ENCODE data around the gene PCDH17.

DNA sequence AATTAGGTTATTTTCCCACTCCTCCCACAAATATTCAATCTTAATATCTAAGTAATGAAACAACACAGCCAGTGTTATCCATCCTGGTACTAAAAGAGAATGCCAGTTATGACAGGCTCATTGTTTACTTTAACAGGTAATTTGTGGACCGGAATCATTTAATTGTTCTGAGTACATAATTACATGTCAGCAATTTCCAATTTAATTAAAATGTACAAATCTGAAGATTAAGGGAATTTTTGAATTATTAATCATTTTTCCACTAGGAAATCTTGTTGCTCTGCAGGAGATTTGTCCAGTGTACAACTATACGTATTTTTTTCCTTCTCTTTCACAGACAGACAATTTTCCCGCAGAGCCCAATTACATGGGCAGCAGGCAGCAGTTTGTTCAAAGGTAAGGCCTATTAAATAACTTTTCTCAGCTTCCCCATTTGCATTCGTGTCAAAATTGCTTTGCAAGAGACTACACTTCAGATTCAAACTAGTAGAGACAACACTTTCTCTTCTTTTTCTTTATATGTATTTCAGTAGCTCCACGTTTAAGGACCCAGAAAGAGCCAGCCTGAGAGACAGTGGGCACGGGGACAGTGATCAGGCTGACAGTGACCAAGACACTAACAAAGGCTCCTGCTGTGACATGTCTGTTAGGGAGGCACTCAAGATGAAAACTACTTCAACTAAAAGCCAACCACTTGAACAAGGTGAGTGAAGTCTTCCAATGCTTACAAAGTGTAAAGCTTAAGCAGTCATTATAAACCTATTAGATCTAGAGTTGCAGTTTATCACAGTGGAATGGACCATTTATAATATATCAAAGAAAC, 34.8 kb downstream of the PCDH17 start:
- no peak for TF ChIP-seq EZH2 (IDR thresholded peaks at IDR 0.05; ENCODE audit: borderline replicate concordance, low read depth, low read length, severe bottlenecking)
- TF ChIP-seq, protein P1, sequence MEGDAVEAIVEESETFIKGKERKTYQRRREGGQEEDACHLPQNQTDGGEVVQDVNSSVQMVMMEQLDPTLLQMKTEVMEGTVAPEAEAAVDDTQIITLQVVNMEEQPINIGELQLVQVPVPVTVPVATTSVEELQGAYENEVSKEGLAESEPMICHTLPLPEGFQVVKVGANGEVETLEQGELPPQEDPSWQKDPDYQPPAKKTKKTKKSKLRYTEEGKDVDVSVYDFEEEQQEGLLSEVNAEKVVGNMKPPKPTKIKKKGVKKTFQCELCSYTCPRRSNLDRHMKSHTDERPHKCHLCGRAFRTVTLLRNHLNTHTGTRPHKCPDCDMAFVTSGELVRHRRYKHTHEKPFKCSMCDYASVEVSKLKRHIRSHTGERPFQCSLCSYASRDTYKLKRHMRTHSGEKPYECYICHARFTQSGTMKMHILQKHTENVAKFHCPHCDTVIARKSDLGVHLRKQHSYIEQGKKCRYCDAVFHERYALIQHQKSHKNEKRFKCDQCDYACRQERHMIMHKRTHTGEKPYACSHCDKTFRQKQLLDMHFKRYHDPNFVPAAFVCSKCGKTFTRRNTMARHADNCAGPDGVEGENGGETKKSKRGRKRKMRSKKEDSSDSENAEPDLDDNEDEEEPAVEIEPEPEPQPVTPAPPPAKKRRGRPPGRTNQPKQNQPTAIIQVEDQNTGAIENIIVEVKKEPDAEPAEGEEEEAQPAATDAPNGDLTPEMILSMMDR (IDR thresholded peaks at IDR 0.05; ENCODE audit: borderline replicate concordance, extremely low read depth, low read length, poor library complexity, severe bottlenecking), result no peak
